Midbrain (tissue), 1 donor: ENCODE measurements around the gene GORASP1.

ENCODE experiments used
- DNase-seq: peaks from one replicate; lab custom pipeline; 2025; lab: John Stamatoyannopoulos, UW

Gene GORASP1

GRCh38 chr3:39125841-39126500, 18.5 kb upstream of the GORASP1 start:
- DNase-seq, result no peak

- no peak for DNase-seq
These were observed 17.7 kb upstream of the GORASP1 start for GRCh38 chr3:39124876-39125840.

GRCh38 chr3:39122813-39123212, 15.4 kb upstream of the GORASP1 start:
- DNase-seq, result no peak

- DNase-seq, result no peak
These were observed 14.2 kb upstream of the GORASP1 start for GRCh38 chr3:39121621-39122020.

GRCh38 chr3:39118931-39119660, 11.7 kb upstream of the GORASP1 start:
- DNase-seq, result no peak

- no peak for DNase-seq
These were observed 10.7 kb upstream of the GORASP1 start for GRCh38 chr3:39118079-39118478.

GRCh38 chr3:39115870-39116269, 8.4 kb upstream of the GORASP1 start:
- DNase-seq, result no peak

- DNase-seq, result no peak
These were observed 7.0 kb upstream of the GORASP1 start for GRCh38 chr3:39114456-39114855.

- no peak for DNase-seq
These were observed 5.9 kb upstream of the GORASP1 start for GRCh38 chr3:39113291-39113690.

GRCh38 chr3:39112535-39112934, 5.1 kb upstream of the GORASP1 start:
- no peak for DNase-seq

- no peak for DNase-seq
These were observed 4.7 kb upstream of the GORASP1 start for GRCh38 chr3:39112113-39112512.

GRCh38 chr3:39110041-39110639, 2.7 kb upstream of the GORASP1 start:
- no peak for DNase-seq

GRCh38 chr3:39109086-39109485, 1.7 kb upstream of the GORASP1 start:
- DNase-seq, result no peak

- DNase-seq, result peak; percentile 19
These were observed 828 bp upstream of the GORASP1 start for GRCh38 chr3:39108200-39108710.

- no peak for DNase-seq
These were observed 508 bp downstream of the GORASP1 start for GRCh38 chr3:39106851-39107387.

- DNase-seq, result no peak
These were observed 1.1 kb downstream of the GORASP1 start for GRCh38 chr3:39106281-39106811.

GRCh38 chr3:39105687-39106063, 1.8 kb downstream of the GORASP1 start:
- DNase-seq, result no peak

- no peak for DNase-seq
These were observed 2.3 kb downstream of the GORASP1 start for GRCh38 chr3:39104961-39105686.

- no peak for DNase-seq
These were observed 3.5 kb downstream of the GORASP1 start for GRCh38 chr3:39103791-39104552.

- DNase-seq, result no peak
These were observed 4.1 kb downstream of the GORASP1 start for GRCh38 chr3:39103324-39103693.
